Measurements from ENCODE around the gene NELL2. TPM values are rescaled to one million over a fixed set of nuclear protein-coding genes. Genes with fewer than 3 reads are reported as not detected.
"Not testable (repeated sequence)": the region's sequence is repeated elsewhere in the genome, so short reads cannot be mapped to it uniquely, and the experiment has no call there.

NELL2 gene
- under 1 TPM; 0.44 to 0.63 TPM for polyA plus RNA-seq

- peak within 1 kb of the TSS; percentile 35 to 61 for H3K4me3 ChIP-seq (ENCODE audit: low read depth in 1 of 2, low read length in 2 of 2)
- H3K9me3 ChIP-seq (ENCODE audit: control insufficient read depth in 2 of 2, insufficient read depth in 1 of 2, low read depth in 1 of 2, low read length in 1 of 2), result peaks cover 0 to 2% of the 10 kb centered on the region in 2 donors
- peaks cover 0 to 10% of the 10 kb centered on the region in 2 donors for H3K4me1 ChIP-seq (ENCODE audit: control insufficient read depth in 2 of 2, insufficient read depth in 2 of 2, low read length in 1 of 2)
- no peak within 1 kb of the TSS for H3K27ac ChIP-seq (ENCODE audit: low read depth in 2 of 2, low read length in 1 of 2)
- H3K36me3 ChIP-seq (ENCODE audit: control insufficient read depth in 2 of 2, insufficient read depth in 2 of 2, low read length in 1 of 2), result no peaks in the 10 kb centered on the region
- H3K27me3 ChIP-seq (ENCODE audit: control insufficient read depth in 1 of 2, insufficient read depth in 2 of 2, low read length in 2 of 2), result no peaks in the 10 kb centered on the region
- WGBS, 2 donors, result 1% methylated on average over 47 to 53 of the region's 53 CpGs
Measured at GRCh38 chr12:44875954-44876543, at the start of gene NELL2. NELL2 (minus strand) TSS chr12:44876315; CDS start chr12:44875869, 446 bp downstream.

GRCh38 chr12:44921736-44922135, 45.6 kb upstream of the NELL2 start:
- 67 to 73% methylated on average over 3 of the region's 3 CpGs for WGBS, 2 donors
- Histone ChIP-seq H3K4me3 (ENCODE audit: low read depth in 1 of 2, low read length in 2 of 2) (no peak overlapping the region), H3K9me3 (ENCODE audit: control insufficient read depth in 2 of 2, insufficient read depth in 1 of 2, low read depth in 1 of 2, low read length in 1 of 2) (no peaks in the 10 kb centered on the region), H3K27ac (ENCODE audit: low read depth in 2 of 2, low read length in 1 of 2) (no peak overlapping the region), H3K4me1 (ENCODE audit: control insufficient read depth in 2 of 2, insufficient read depth in 2 of 2, low read length in 1 of 2) (no peaks in the 10 kb centered on the region), H3K27me3 (ENCODE audit: control insufficient read depth in 1 of 2, insufficient read depth in 2 of 2, low read length in 2 of 2) (no peaks in the 10 kb centered on the region), H3K36me3 (ENCODE audit: control insufficient read depth in 2 of 2, insufficient read depth in 2 of 2, low read length in 1 of 2) (no peaks in the 10 kb centered on the region)

- Histone ChIP-seq H3K9me3 (ENCODE audit: control insufficient read depth in 2 of 2, insufficient read depth in 1 of 2, low read depth in 1 of 2, low read length in 1 of 2) (no peaks in the 10 kb centered on the region), H3K27me3 (ENCODE audit: control insufficient read depth in 1 of 2, insufficient read depth in 2 of 2, low read length in 2 of 2) (no peaks in the 10 kb centered on the region), H3K36me3 (ENCODE audit: control insufficient read depth in 2 of 2, insufficient read depth in 2 of 2, low read length in 1 of 2) (no peaks in the 10 kb centered on the region), H3K4me1 (ENCODE audit: control insufficient read depth in 2 of 2, insufficient read depth in 2 of 2, low read length in 1 of 2) (no peaks in the 10 kb centered on the region), H3K4me3 (ENCODE audit: low read depth in 1 of 2, low read length in 2 of 2) (no peak overlapping the region), H3K27ac (ENCODE audit: low read depth in 2 of 2, low read length in 1 of 2) (no peak overlapping the region)
- WGBS, 2 donors, result 47 to 62% methylated on average over 1 of the region's 1 CpG
Measured at GRCh38 chr12:44917141-44917540, 41.0 kb upstream of the NELL2 start.

DNA sequence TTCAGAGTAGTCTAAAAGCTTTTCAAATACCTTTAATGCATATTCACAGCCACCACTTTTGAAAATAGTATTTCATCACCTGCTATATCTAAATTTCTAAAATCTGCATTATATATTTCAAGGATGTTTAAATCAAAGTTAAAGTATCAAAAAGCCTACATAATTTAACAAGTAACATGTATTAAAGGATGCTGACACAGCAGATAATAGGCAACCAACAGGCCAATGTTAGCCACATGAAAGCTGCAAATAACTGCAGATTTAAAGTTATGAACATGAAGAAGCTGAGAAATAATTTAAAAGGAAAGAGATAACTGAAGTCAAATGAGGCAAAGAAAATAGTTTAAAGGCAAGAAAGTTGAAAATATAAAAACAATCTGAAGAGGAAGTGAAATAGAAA, 39.8 kb upstream of the NELL2 start:
- Histone ChIP-seq H3K9me3 (ENCODE audit: control insufficient read depth in 2 of 2, insufficient read depth in 1 of 2, low read depth in 1 of 2, low read length in 1 of 2) (no peaks in the 10 kb centered on the region), H3K4me1 (ENCODE audit: control insufficient read depth in 2 of 2, insufficient read depth in 2 of 2, low read length in 1 of 2) (no peaks in the 10 kb centered on the region), H3K4me3 (ENCODE audit: low read depth in 1 of 2, low read length in 2 of 2) (no peak overlapping the region), H3K27ac (ENCODE audit: low read depth in 2 of 2, low read length in 1 of 2) (no peak overlapping the region), H3K36me3 (ENCODE audit: control insufficient read depth in 2 of 2, insufficient read depth in 2 of 2, low read length in 1 of 2) (no peaks in the 10 kb centered on the region), H3K27me3 (ENCODE audit: control insufficient read depth in 1 of 2, insufficient read depth in 2 of 2, low read length in 2 of 2) (no peaks in the 10 kb centered on the region)

GRCh38 chr12:44904321-44904720, 28.2 kb upstream of the NELL2 start:
- Histone ChIP-seq H3K27me3 (ENCODE audit: control insufficient read depth in 1 of 2, insufficient read depth in 2 of 2, low read length in 2 of 2) (peaks cover 0 to 2% of the 10 kb centered on the region in 2 donors), H3K4me3 (ENCODE audit: low read depth in 1 of 2, low read length in 2 of 2) (no peak overlapping the region), H3K4me1 (ENCODE audit: control insufficient read depth in 2 of 2, insufficient read depth in 2 of 2, low read length in 1 of 2) (no peaks in the 10 kb centered on the region), H3K9me3 (ENCODE audit: control insufficient read depth in 2 of 2, insufficient read depth in 1 of 2, low read depth in 1 of 2, low read length in 1 of 2) (no peaks in the 10 kb centered on the region), H3K27ac (ENCODE audit: low read depth in 2 of 2, low read length in 1 of 2) (no peak overlapping the region), H3K36me3 (ENCODE audit: control insufficient read depth in 2 of 2, insufficient read depth in 2 of 2, low read length in 1 of 2) (no peaks in the 10 kb centered on the region)
- WGBS, 2 donors, result 81 to 82% methylated on average over 2 of the region's 2 CpGs

DNA sequence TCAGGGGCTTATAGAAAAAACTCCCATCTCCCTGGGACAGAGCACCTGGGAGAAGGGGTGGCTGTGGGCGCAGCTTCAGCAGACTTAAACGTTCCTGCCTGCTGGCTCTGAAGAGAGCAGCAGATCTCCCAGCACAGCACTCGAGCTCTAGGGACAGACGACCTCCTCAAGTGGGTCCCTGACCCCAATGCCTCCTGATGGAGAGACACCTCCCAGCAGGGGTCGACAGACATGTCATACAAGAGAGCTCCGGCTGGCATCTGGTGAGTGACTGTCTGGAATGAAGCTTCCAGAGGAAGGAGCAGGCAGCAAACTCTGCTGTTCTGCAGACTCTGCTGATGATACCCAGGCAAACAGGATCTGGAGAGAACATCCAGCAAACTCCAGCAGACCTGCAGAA, 22.0 kb upstream of the NELL2 start:
- not testable (repeated sequence) for H3K4me3 ChIP-seq (ENCODE audit: low read depth in 1 of 2, low read length in 2 of 2); H3K9me3 ChIP-seq (ENCODE audit: control insufficient read depth in 2 of 2, insufficient read depth in 1 of 2, low read depth in 1 of 2, low read length in 1 of 2); H3K27ac ChIP-seq (ENCODE audit: low read depth in 2 of 2, low read length in 1 of 2); H3K27me3 ChIP-seq (ENCODE audit: control insufficient read depth in 1 of 2, insufficient read depth in 2 of 2, low read length in 2 of 2); H3K4me1 ChIP-seq (ENCODE audit: control insufficient read depth in 2 of 2, insufficient read depth in 2 of 2, low read length in 1 of 2); H3K36me3 ChIP-seq (ENCODE audit: control insufficient read depth in 2 of 2, insufficient read depth in 2 of 2, low read length in 1 of 2)
- 76 to 78% methylated on average over 6 of the region's 6 CpGs for WGBS, 2 donors

DNA sequence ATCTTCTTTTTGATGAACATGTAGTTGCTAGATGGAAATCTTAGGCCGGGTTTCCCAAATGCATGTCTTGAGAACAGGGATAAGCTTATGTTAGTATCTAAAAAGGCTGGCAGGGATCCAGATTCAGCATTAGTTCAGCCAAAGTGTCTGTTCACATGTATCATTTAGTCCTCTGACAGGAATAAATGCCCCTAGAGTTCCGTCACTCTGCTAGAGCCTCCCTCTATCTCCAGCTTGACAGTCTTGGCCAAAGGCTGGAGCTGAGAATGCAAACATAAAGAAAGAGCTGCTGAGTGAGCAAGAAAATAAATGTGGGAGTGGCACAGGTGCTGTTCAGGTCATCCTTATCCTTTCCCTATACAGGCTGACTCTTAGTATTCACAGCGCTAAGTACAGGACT, 13.8 kb upstream of the NELL2 start:
- Histone ChIP-seq H3K4me3 (ENCODE audit: low read depth in 1 of 2, low read length in 2 of 2) (no peak overlapping the region), H3K27me3 (ENCODE audit: control insufficient read depth in 1 of 2, insufficient read depth in 2 of 2, low read length in 2 of 2) (no peaks in the 10 kb centered on the region), H3K9me3 (ENCODE audit: control insufficient read depth in 2 of 2, insufficient read depth in 1 of 2, low read depth in 1 of 2, low read length in 1 of 2) (no peaks in the 10 kb centered on the region), H3K27ac (ENCODE audit: low read depth in 2 of 2, low read length in 1 of 2) (no peak overlapping the region), H3K4me1 (ENCODE audit: control insufficient read depth in 2 of 2, insufficient read depth in 2 of 2, low read length in 1 of 2) (no peaks in the 10 kb centered on the region), H3K36me3 (ENCODE audit: control insufficient read depth in 2 of 2, insufficient read depth in 2 of 2, low read length in 1 of 2) (no peaks in the 10 kb centered on the region)
- WGBS, 2 donors, result 83 to 87% methylated on average over 3 of the region's 3 CpGs

- Histone ChIP-seq H3K4me3 (ENCODE audit: low read depth in 1 of 2, low read length in 2 of 2) (no peak overlapping the region), H3K36me3 (ENCODE audit: control insufficient read depth in 2 of 2, insufficient read depth in 2 of 2, low read length in 1 of 2) (no peaks in the 10 kb centered on the region), H3K9me3 (ENCODE audit: control insufficient read depth in 2 of 2, insufficient read depth in 1 of 2, low read depth in 1 of 2, low read length in 1 of 2) (no peaks in the 10 kb centered on the region), H3K27me3 (ENCODE audit: control insufficient read depth in 1 of 2, insufficient read depth in 2 of 2, low read length in 2 of 2) (no peaks in the 10 kb centered on the region), H3K4me1 (ENCODE audit: control insufficient read depth in 2 of 2, insufficient read depth in 2 of 2, low read length in 1 of 2) (no peaks in the 10 kb centered on the region), H3K27ac (ENCODE audit: low read depth in 2 of 2, low read length in 1 of 2) (no peak overlapping the region)
- 77 to 87% methylated on average over 3 of the region's 3 CpGs for WGBS, 2 donors
Measured at GRCh38 chr12:44889162-44889561, 13.0 kb upstream of the NELL2 start.

- no peaks in the 10 kb centered on the region for H3K4me1 ChIP-seq (ENCODE audit: control insufficient read depth in 2 of 2, insufficient read depth in 2 of 2, low read length in 1 of 2)
- no peak overlapping the region for H3K4me3 ChIP-seq (ENCODE audit: low read depth in 1 of 2, low read length in 2 of 2)
- H3K27me3 ChIP-seq (ENCODE audit: control insufficient read depth in 1 of 2, insufficient read depth in 2 of 2, low read length in 2 of 2), result no peaks in the 10 kb centered on the region
- H3K36me3 ChIP-seq (ENCODE audit: control insufficient read depth in 2 of 2, insufficient read depth in 2 of 2, low read length in 1 of 2), result no peaks in the 10 kb centered on the region
- H3K27ac ChIP-seq (ENCODE audit: low read depth in 2 of 2, low read length in 1 of 2), result no peak overlapping the region
- no peaks in the 10 kb centered on the region for H3K9me3 ChIP-seq (ENCODE audit: control insufficient read depth in 2 of 2, insufficient read depth in 1 of 2, low read depth in 1 of 2, low read length in 1 of 2)
Measured at GRCh38 chr12:44885902-44886301, 9.8 kb upstream of the NELL2 start.

DNA sequence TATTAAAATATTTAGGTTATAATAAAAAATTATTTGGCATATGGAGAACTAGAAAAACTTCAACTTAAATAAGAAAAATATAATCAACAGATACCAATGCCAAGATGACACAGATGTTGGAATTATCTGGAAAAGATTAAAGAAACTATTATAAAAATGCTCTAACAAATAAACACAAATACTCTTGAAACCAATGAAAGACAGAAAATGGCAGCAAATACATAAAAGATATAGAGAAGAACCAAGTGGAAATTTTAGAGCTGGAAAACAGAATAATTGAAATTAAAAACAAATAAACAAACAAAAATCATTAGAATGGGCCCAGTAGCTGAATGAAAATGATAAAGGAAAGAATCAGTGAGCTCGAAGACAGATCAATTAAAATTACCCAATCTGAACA, 5.1 kb upstream of the NELL2 start:
- WGBS, 2 donors, result 76 to 83% methylated on average over 1 of the region's 1 CpG
- no peak overlapping the region for H3K4me3 ChIP-seq (ENCODE audit: low read depth in 1 of 2, low read length in 2 of 2)
- no peak overlapping the region for H3K27ac ChIP-seq (ENCODE audit: low read depth in 2 of 2, low read length in 1 of 2)
- peaks cover 0 to 2% of the 10 kb centered on the region in 2 donors for H3K9me3 ChIP-seq (ENCODE audit: control insufficient read depth in 2 of 2, insufficient read depth in 1 of 2, low read depth in 1 of 2, low read length in 1 of 2)
- no peaks in the 10 kb centered on the region for H3K27me3 ChIP-seq (ENCODE audit: control insufficient read depth in 1 of 2, insufficient read depth in 2 of 2, low read length in 2 of 2)
- H3K4me1 ChIP-seq (ENCODE audit: control insufficient read depth in 2 of 2, insufficient read depth in 2 of 2, low read length in 1 of 2), result peaks cover 0 to 6% of the 10 kb centered on the region in 2 donors
- no peaks in the 10 kb centered on the region for H3K36me3 ChIP-seq (ENCODE audit: control insufficient read depth in 2 of 2, insufficient read depth in 2 of 2, low read length in 1 of 2)
